HG02970 (cell line): ENCODE data around the gene PICALM.
"Not testable (repeated sequence)": the region's sequence is repeated elsewhere in the genome, so short reads cannot be mapped to it uniquely, and the experiment has no call there.

Experiments
- ATAC-seq: cut with Tn5 transposase; IDR thresholded peaks from one replicate; pipeline ENCODE4 v1.9.1; 2021; ENCODE audit warnings: mild to moderate bottlenecking, moderate library complexity, moderate number of reproducible peaks; ENCODE audit not compliant: unreplicated experiment, low FRiP score

The PICALM gene

GRCh38 chr11:86068951-86069407 lies at the start of gene PICALM:
Gene PICALM, minus strand, starts transcription at chr11:86069084. Its CDS starts 304 bp downstream, at chr11:86068780.
- peak; percentile 91 for ATAC-seq

DNA sequence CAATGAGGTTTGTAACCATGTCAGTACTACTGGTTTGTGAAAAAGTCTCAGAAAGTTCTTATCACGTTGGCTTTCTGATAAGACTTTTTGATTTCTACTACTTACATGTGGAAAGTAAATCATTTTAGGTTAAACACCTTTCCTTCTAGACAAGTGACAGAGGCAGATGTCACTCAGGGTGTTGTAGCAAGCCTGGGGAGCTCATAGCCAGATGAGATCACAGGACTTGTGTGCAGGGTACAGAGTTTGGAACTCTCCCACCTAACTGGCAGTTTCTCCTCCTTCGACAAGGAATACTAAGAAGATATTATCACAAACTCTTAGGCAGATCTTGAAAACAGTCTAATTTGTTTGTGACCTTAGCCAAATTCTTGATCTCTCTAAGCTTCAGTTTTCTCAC lies 49.4 kb upstream of the PICALM start:
- ATAC-seq: no peak

DNA sequence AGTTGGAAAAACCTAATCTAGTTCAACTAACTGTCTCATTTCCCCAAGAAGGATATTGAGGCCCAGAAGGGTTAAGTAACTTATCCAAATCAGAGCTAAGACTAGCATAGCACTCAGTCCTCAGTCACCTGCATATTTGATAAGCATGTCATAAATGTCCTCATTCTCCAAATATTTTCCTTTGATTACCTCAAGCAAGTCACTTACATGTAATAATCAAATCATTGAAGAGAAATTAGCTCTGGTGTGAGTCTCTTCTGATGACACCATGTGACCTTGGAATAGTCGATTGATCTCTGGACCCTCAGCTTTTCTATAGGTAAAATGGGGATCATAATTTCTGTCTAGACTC lies 48.8 kb upstream of the PICALM start:
- no peak for ATAC-seq

- no peak for ATAC-seq
These were observed 48.3 kb upstream of the PICALM start for GRCh38 chr11:86117001-86117711.

- ATAC-seq: peak; percentile 86
These were observed 47.5 kb upstream of the PICALM start for GRCh38 chr11:86116386-86116726.

- ATAC-seq: peak; percentile 37
These were observed 46.9 kb upstream of the PICALM start for GRCh38 chr11:86115542-86116385.

DNA sequence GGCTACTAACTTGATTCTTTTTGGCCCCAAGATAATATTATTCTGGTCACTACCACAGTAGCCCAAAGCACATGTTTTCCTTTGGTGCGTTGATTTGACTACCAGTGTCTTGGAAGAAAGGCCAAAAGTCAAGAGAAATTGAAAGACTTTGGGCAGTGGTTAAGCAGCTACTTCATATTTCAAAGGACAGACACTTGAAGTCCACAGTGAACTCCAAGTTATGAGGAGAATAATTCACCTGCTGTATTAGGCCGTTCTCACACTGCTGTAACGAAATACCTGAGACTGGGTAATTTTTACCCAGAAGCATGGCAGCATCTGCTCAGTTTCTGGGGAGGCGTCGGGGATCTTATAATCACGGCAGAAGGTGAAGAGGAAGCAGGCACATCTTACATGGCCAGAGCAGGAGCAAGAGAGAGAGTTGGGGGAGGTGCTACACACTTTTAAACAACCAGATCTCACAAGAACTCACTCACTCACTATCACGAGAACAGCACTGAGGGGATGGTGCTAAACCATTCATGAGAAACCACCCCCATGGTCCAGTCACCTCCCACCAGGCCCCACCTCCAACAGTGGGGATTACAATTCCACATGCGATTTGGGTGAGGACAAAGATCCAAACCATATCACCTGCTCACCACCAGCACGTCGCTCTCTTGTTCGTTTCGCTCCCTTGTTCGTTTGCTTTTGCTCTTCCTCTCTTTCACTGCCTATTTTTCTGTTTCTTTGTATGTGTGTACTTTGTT lies 40.2 kb upstream of the PICALM start:
- no peak for ATAC-seq

GRCh38 chr11:86108191-86108590 lies 39.3 kb upstream of the PICALM start:
- no peak for ATAC-seq

GRCh38 chr11:86106916-86107315 lies 38.0 kb upstream of the PICALM start:
- no peak for ATAC-seq

GRCh38 chr11:86106031-86106430 lies 37.1 kb upstream of the PICALM start:
- ATAC-seq: not testable (repeated sequence)

- ATAC-seq: not testable (repeated sequence)
These were observed 36.7 kb upstream of the PICALM start for GRCh38 chr11:86105601-86106000.

DNA sequence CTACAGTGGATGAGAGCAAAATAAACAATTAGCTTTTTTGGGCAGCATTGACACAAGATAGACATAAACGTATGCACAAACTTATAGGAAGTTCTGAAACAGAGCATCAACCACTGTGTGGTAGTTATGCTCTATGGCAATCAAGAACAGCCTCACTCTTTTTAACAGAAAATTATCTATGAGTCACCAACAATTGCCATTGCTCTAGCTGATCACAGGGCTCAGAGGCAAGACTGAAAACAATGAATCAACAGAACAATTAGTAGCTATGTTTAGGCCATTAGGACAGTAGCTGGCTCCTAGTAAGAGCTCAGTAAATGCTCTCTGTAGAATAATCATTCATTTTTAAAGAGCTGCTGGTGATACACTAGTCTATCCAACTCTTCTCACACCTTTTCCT lies 34.9 kb upstream of the PICALM start:
- ATAC-seq: no peak

DNA sequence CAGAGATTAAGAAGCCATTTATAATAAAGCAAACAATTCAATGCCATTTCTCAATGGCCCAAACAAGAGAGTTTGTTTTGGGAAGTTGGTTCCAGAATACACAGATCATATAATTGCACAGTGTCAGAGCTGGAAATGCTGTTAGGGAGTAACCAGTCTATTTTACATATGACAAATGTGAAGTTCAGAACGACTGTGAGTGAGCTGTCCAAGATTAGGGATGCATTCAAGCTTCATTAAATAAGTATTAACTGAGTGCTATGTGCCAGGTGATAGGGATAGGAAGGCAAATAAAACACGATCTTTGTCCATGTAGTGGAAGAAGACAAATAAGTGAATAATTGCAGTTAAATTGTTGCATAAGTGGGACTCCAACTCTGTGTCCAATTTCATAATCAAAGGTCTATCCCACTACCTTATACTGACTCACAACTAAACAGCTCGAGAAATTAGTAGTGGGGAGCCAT lies 33.1 kb upstream of the PICALM start:
- no peak for ATAC-seq

GRCh38 chr11:86101493-86101892 lies 32.6 kb upstream of the PICALM start:
- no peak for ATAC-seq

DNA sequence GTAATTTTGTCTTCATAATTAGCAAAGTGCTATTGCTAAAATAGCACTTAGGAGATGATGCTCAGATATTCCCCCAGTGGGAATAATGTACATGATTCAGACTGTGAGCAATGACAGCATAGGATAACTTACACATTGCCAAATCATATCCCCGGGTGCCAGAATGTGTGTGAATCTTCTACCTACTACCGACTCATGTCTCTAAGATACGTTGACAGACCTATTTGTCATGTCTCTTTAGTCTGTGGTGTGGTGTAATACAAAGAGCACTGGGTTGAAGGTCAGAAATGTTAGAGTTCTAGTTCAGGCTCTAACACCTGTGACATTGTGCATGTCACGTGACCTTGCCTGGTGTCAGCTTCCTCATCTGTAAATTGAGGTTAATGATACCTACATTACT lies 31.0 kb upstream of the PICALM start:
- no peak for ATAC-seq

DNA sequence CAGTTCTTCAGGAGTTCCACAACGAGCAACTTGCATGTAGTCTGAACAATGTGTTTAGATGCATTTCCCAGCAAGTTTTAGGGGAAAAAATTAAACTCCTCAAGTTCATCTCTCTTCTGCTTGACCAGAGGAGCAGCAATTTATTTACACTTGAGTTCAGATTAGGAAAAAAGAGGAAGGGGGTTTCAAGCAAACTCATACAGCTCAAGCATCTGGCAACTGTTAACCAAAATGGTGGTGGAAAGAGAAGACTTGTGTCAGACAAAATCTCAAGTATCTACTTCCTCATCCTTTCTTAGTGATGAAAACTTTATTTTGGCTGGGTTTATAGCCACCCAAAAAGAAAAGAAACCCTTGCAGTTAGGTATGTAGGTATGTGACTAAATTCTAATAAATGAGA lies 29.1 kb upstream of the PICALM start:
- ATAC-seq: no peak

DNA sequence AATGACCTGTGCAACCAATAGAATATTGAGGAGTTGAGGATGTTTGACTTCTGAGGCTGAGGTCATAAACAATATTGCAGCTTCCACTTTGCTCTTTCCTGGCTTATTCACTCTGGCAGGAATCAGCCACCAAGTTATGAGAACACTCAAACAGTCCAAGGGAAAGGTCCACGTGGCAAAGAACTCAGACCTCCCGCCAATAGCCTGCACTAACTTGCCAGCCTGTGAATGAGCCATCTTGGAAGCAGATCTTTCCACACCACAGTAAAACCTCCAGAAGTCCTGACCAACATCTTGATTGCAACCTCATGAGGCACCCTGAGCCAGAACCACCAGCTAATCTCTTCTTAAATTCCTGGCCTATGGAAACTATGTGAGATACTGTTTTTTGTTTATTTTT lies 22.7 kb upstream of the PICALM start:
- no peak for ATAC-seq

- no peak for ATAC-seq
These were observed 22.2 kb upstream of the PICALM start for GRCh38 chr11:86091086-86091485.

GRCh38 chr11:86089659-86090058 lies 20.8 kb upstream of the PICALM start:
- ATAC-seq: no peak

- ATAC-seq: not testable (repeated sequence)
These were observed 18.8 kb upstream of the PICALM start for GRCh38 chr11:86087688-86088087.

GRCh38 chr11:86087256-86087655 lies 18.4 kb upstream of the PICALM start:
- ATAC-seq: no peak
